Stimulated activated CD8-positive, alpha-beta memory T cell treated with anti-CD3 and anti-CD28 coated beads, Interleukin-12 subunit alpha, Interleukin-12 subunit beta, amount 100 ng/mL, for 24 hours (primary cell): Measurements from ENCODE around the gene NRARP.

ENCODE experiments used
- DNase-seq: peaks from one replicate; pipeline ENCODE4 v3.0.0-alpha.2; 2020; ENCODE audit errors: extremely low read depth

NRARP gene

GRCh38 chr9:137311171-137311985, 9.3 kb upstream of the NRARP start:
- DNase-seq = no peak

- no peak for DNase-seq
Measured at GRCh38 chr9:137310189-137311052, 8.3 kb upstream of the NRARP start.

GRCh38 chr9:137309368-137310188, 7.5 kb upstream of the NRARP start:
- DNase-seq = no peak

- DNase-seq = no peak
Measured at GRCh38 chr9:137308057-137308619, 6.1 kb upstream of the NRARP start.

- DNase-seq = no peak
Measured at GRCh38 chr9:137307255-137308056, 5.4 kb upstream of the NRARP start.

GRCh38 chr9:137306850-137307254, 4.8 kb upstream of the NRARP start:
- DNase-seq = no peak

GRCh38 chr9:137306066-137306849, 4.2 kb upstream of the NRARP start:
- DNase-seq = no peak

GRCh38 chr9:137305798-137306065, 3.7 kb upstream of the NRARP start:
- no peak for DNase-seq

GRCh38 chr9:137305060-137305797, 3.2 kb upstream of the NRARP start:
- DNase-seq = no peak

- no peak for DNase-seq
Measured at GRCh38 chr9:137304383-137305059, 2.5 kb upstream of the NRARP start.

- no peak for DNase-seq
Measured at GRCh38 chr9:137303893-137304382, 1.9 kb upstream of the NRARP start.

- no peak for DNase-seq
Measured at GRCh38 chr9:137303151-137303892, 1.3 kb upstream of the NRARP start.

- no peak for DNase-seq
Measured at GRCh38 chr9:137302449-137303150, 529 bp upstream of the NRARP start.

- no peak for DNase-seq
Measured at GRCh38 chr9:137301081-137301947, 757 bp downstream of the NRARP start.

- DNase-seq = no peak
Measured at GRCh38 chr9:137300567-137301080, 1.4 kb downstream of the NRARP start.

GRCh38 chr9:137299938-137300337, 2.1 kb downstream of the NRARP start:
- DNase-seq = no peak
